ENCODE measurements around the gene NAALADL2.

The NAALADL2 gene

DNA sequence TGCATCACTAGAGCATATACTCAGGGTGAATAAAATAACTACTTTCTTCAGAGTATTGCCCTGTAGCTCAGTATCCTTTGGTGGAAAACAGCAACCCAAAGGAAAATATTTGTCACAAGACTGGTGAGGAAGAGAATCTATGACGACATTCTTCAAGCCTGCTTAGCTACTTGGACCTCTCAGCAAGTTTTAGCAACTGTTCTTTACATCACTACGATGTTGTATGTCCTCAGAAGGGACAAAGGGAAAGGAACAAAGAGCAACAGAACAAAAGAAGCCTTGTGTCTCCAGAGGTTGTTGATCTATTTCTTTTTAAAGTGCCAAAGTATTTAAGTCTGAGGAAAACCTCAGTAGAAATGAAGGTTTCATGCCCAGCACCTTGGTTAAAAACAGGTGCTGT is 746.7 kb downstream of the NAALADL2 start:
- Histone ChIP-seq H3K4ac (ENCODE audit: low read depth, low read length) (no peak overlapping the region), H3K4me1 (ENCODE audit: control insufficient read depth in 1 of 2, insufficient read depth in 2 of 2, low read length in 2 of 2) (no peaks in the 10 kb centered on the region), H3K14ac (ENCODE audit: low read length) (no peak overlapping the region), H3K4me2 (ENCODE audit: low read length) (no peak overlapping the region), H2AK5ac (ENCODE audit: low read length) (no peak overlapping the region), H3K27ac (ENCODE audit: low read depth, low read length) (no peak overlapping the region), H4K91ac (ENCODE audit: low read depth, low read length) (no peak overlapping the region), H2BK5ac (ENCODE audit: low read depth, low read length, poor library complexity) (no peak overlapping the region), H2AFZ (ENCODE audit: insufficient read depth, low read length, poor library complexity) (no peak overlapping the region), H3K79me1 (ENCODE audit: low read length) (no peaks in the 10 kb centered on the region), H3K18ac (ENCODE audit: low read length) (no peak overlapping the region), H3K9ac (ENCODE audit: low read length) (no peak overlapping the region), H4K12ac (ENCODE audit: low read depth, low read length) (no peak overlapping the region), H3K36me3 (ENCODE audit: control insufficient read depth in 1 of 2, insufficient read depth in 2 of 2, low read length in 2 of 2) (no peaks in the 10 kb centered on the region), H3K9me3 (ENCODE audit: insufficient read depth, low read depth, low read length) (no peaks in the 10 kb centered on the region), H3K27me3 (ENCODE audit: insufficient read depth, low read length) (no peaks in the 10 kb centered on the region), H3K79me2 (ENCODE audit: control insufficient read depth, insufficient read depth, low read length, poor library complexity) (no peaks in the 10 kb centered on the region), H2BK120ac (ENCODE audit: insufficient read depth, low read length, poor library complexity) (no peak overlapping the region), H2BK12ac (ENCODE audit: low read length) (no peak overlapping the region), H3K4me3 (ENCODE audit: low read depth, low read length) (no peak overlapping the region), H4K8ac (ENCODE audit: low read depth, low read length) (no peak overlapping the region), H3K23ac (ENCODE audit: low read length) (no peak overlapping the region)
- DNase-seq, result no peak
- WGBS (ENCODE audit: extremely low coverage, insufficient coverage, insufficient read length), result no CpG with 5 or more reads among the region's 2 CpGs

DNA sequence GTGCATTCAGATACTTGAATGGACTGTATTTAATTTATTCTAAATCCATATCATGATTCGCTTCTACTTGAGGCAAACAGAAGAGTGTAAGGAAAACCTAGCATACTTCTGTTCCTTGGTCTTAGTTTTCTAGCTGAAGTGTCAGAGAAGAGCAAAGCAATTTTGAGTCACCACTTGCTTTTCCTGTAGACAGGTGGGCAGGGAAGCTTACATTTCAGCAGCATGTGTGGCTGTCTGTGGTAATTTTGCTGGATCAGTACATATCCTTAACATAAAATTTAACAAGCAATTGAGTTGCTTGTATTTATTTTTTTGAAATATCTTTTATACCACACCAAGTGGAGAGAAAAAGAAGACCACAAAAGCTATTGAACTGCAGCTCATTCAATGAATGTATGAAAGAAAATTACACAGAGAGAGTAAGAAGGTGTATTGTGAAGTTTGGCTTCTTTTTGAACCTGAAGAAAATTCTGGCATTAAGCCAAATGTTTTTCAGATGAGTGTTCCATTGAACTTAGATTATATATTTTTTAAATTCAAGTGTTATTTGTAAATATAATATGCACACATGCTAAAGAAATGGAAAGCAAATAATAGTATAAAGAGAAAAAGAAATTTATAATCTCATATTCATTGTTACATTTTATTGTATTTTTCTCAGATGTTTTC is 747.6 kb downstream of the NAALADL2 start:
- Histone ChIP-seq H3K9ac (ENCODE audit: low read length) (no peak overlapping the region), H3K4ac (ENCODE audit: low read depth, low read length) (no peak overlapping the region), H2BK120ac (ENCODE audit: insufficient read depth, low read length, poor library complexity) (no peak overlapping the region), H2AK5ac (ENCODE audit: low read length) (no peak overlapping the region), H3K4me1 (ENCODE audit: control insufficient read depth in 1 of 2, insufficient read depth in 2 of 2, low read length in 2 of 2) (no peaks in the 10 kb centered on the region), H2AFZ (ENCODE audit: insufficient read depth, low read length, poor library complexity) (no peak overlapping the region), H2BK12ac (ENCODE audit: low read length) (no peak overlapping the region), H4K8ac (ENCODE audit: low read depth, low read length) (no peak overlapping the region), H3K4me2 (ENCODE audit: low read length) (no peak overlapping the region), H3K36me3 (ENCODE audit: control insufficient read depth in 1 of 2, insufficient read depth in 2 of 2, low read length in 2 of 2) (no peaks in the 10 kb centered on the region), H3K23ac (ENCODE audit: low read length) (no peak overlapping the region), H4K12ac (ENCODE audit: low read depth, low read length) (no peak overlapping the region), H3K9me3 (ENCODE audit: insufficient read depth, low read depth, low read length) (no peaks in the 10 kb centered on the region), H4K91ac (ENCODE audit: low read depth, low read length) (no peak overlapping the region), H3K18ac (ENCODE audit: low read length) (no peak overlapping the region), H3K79me1 (ENCODE audit: low read length) (no peaks in the 10 kb centered on the region), H3K14ac (ENCODE audit: low read length) (no peak overlapping the region), H3K27me3 (ENCODE audit: insufficient read depth, low read length) (no peaks in the 10 kb centered on the region), H2BK5ac (ENCODE audit: low read depth, low read length, poor library complexity) (no peak overlapping the region), H3K4me3 (ENCODE audit: low read depth, low read length) (no peak overlapping the region), H3K79me2 (ENCODE audit: control insufficient read depth, insufficient read depth, low read length, poor library complexity) (no peaks in the 10 kb centered on the region), H3K27ac (ENCODE audit: low read depth, low read length) (no peak overlapping the region)
- no CpG with 5 or more reads among the region's 1 CpG for WGBS (ENCODE audit: extremely low coverage, insufficient coverage, insufficient read length)
- peak in 1 of 2 donors; percentile 3 for DNase-seq

DNA sequence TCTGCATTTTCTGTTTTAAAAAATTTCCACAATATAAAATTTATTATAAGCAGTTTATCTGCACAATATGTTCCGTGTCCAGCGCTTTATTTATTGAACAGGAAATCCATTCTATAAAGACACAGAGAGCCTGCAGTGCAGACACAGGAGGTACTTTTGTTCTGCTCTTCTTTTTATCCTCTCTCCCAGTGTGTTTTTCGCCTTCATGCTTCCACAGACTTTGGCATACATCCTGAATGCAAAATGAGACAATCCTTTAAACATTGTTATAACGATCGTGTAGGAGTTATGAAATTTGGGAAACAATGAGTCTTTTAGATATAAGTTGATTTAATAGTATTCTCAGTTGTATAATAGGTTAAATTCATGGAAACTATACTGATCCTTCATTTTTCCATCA is 749.2 kb downstream of the NAALADL2 start:
- Histone ChIP-seq H3K4me2 (ENCODE audit: low read length) (no peak overlapping the region), H3K36me3 (ENCODE audit: control insufficient read depth in 1 of 2, insufficient read depth in 2 of 2, low read length in 2 of 2) (no peaks in the 10 kb centered on the region), H3K23ac (ENCODE audit: low read length) (no peak overlapping the region), H2BK120ac (ENCODE audit: insufficient read depth, low read length, poor library complexity) (no peak overlapping the region), H3K18ac (ENCODE audit: low read length) (no peak overlapping the region), H4K12ac (ENCODE audit: low read depth, low read length) (no peak overlapping the region), H3K14ac (ENCODE audit: low read length) (no peak overlapping the region), H3K9me3 (ENCODE audit: insufficient read depth, low read depth, low read length) (no peaks in the 10 kb centered on the region), H3K27ac (ENCODE audit: low read depth, low read length) (no peak overlapping the region), H3K79me2 (ENCODE audit: control insufficient read depth, insufficient read depth, low read length, poor library complexity) (no peaks in the 10 kb centered on the region), H4K91ac (ENCODE audit: low read depth, low read length) (no peak overlapping the region), H3K4me3 (ENCODE audit: low read depth, low read length) (no peak overlapping the region), H3K9ac (ENCODE audit: low read length) (no peak overlapping the region), H3K4me1 (ENCODE audit: control insufficient read depth in 1 of 2, insufficient read depth in 2 of 2, low read length in 2 of 2) (no peaks in the 10 kb centered on the region), H3K27me3 (ENCODE audit: insufficient read depth, low read length) (no peaks in the 10 kb centered on the region), H3K4ac (ENCODE audit: low read depth, low read length) (no peak overlapping the region), H2BK12ac (ENCODE audit: low read length) (no peak overlapping the region), H4K8ac (ENCODE audit: low read depth, low read length) (no peak overlapping the region), H2BK5ac (ENCODE audit: low read depth, low read length, poor library complexity) (no peak overlapping the region), H2AFZ (ENCODE audit: insufficient read depth, low read length, poor library complexity) (no peak overlapping the region), H2AK5ac (ENCODE audit: low read length) (no peak overlapping the region), H3K79me1 (ENCODE audit: low read length) (no peaks in the 10 kb centered on the region)
- WGBS (ENCODE audit: extremely low coverage, insufficient coverage, insufficient read length), result no CpG with 5 or more reads among the region's 5 CpGs
- DNase-seq, result no peak

DNA sequence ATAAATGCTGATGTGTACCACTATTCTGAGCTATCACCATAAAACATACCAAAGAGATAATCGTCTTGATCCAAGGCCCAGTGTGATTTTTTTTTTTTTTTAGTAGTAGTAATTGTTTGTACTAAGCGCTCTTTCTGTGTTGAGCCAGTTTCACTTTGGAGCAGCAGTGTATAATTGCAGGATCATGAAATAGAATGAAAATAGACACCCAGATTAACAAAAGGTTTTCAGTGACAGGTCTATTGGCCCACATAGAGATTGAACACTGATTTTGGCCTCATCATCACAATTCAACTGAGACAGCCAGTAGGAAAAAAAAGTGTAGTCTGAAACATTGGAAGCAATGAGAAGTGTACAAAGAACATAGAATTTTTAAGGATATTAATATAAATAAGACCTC is 749.8 kb downstream of the NAALADL2 start:
- no peak overlapping the region for H3K23ac ChIP-seq (ENCODE audit: low read length)
- H3K27ac ChIP-seq (ENCODE audit: low read depth, low read length), result no peak overlapping the region
- H2BK5ac ChIP-seq (ENCODE audit: low read depth, low read length, poor library complexity), result no peak overlapping the region
- H3K79me2 ChIP-seq (ENCODE audit: control insufficient read depth, insufficient read depth, low read length, poor library complexity), result no peaks in the 10 kb centered on the region
- no peaks in the 10 kb centered on the region for H3K4me1 ChIP-seq (ENCODE audit: control insufficient read depth in 1 of 2, insufficient read depth in 2 of 2, low read length in 2 of 2)
- no peak overlapping the region for H3K18ac ChIP-seq (ENCODE audit: low read length)
- no peak overlapping the region for H3K4me2 ChIP-seq (ENCODE audit: low read length)
- H3K36me3 ChIP-seq (ENCODE audit: control insufficient read depth in 1 of 2, insufficient read depth in 2 of 2, low read length in 2 of 2), result no peaks in the 10 kb centered on the region
- no peak overlapping the region for H4K8ac ChIP-seq (ENCODE audit: low read depth, low read length)
- H3K27me3 ChIP-seq (ENCODE audit: insufficient read depth, low read length), result no peaks in the 10 kb centered on the region
- H3K9me3 ChIP-seq (ENCODE audit: insufficient read depth, low read depth, low read length), result no peaks in the 10 kb centered on the region
- H2BK12ac ChIP-seq (ENCODE audit: low read length), result no peak overlapping the region
- no peak overlapping the region for H3K4ac ChIP-seq (ENCODE audit: low read depth, low read length)
- H2BK120ac ChIP-seq (ENCODE audit: insufficient read depth, low read length, poor library complexity), result no peak overlapping the region
- no peak for DNase-seq
- no peak overlapping the region for H3K4me3 ChIP-seq (ENCODE audit: low read depth, low read length)
- no CpG with 5 or more reads among the region's 2 CpGs for WGBS (ENCODE audit: extremely low coverage, insufficient coverage, insufficient read length)
- no peak overlapping the region for H2AFZ ChIP-seq (ENCODE audit: insufficient read depth, low read length, poor library complexity)
- no peak overlapping the region for H2AK5ac ChIP-seq (ENCODE audit: low read length)
- no peak overlapping the region for H4K12ac ChIP-seq (ENCODE audit: low read depth, low read length)
- H4K91ac ChIP-seq (ENCODE audit: low read depth, low read length), result no peak overlapping the region
- no peaks in the 10 kb centered on the region for H3K79me1 ChIP-seq (ENCODE audit: low read length)
- no peak overlapping the region for H3K14ac ChIP-seq (ENCODE audit: low read length)
- H3K9ac ChIP-seq (ENCODE audit: low read length), result no peak overlapping the region

All from trophoblast cell (in vitro differentiated cells and primary cell).